ENCODE data around the gene TOMM5. TPM values are rescaled to one million over a fixed set of nuclear protein-coding genes. Genes with fewer than 3 reads are reported as not detected.

The TOMM5 gene
- total and polyA plus RNA-seq, 5 donors from 2014 or later = 31.9 to 198 (median 163) TPM

DNA sequence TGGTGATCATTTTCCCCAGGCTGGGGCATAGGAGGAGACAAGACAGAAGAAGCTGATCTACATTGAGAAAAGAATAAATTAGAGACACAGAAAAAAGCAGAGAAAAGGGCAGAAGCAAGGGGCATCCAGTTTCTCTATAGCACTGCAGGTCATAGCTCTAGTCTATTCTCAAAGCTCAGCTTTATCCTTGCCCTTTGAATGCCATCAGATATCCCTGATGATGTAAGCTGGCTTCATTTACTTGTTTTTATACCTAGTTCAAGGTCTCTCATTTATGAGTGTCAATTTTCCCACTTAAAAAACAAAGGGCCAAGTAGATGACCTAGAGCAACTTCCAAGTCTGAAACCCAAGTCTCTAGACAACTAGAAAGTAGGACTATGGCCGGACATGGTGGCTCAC is 48.9 kb downstream of the TOMM5 start:
- Mint-ChIP-seq H3K27ac (no peak overlapping the region), H3K4me3 (no peak overlapping the region), H3K36me3 (peaks cover 7% of the 10 kb centered on the region), H3K4me1 (peaks cover 0 to 2% (median 0%) of the 10 kb centered on the region in 4 donors), H3K27me3 (peaks cover 14% of the 10 kb centered on the region), H3K9me3 (no peaks in the 10 kb centered on the region)
- no peaks in the 10 kb centered on the region for H3K36me3 ChIP-seq (ENCODE audit: control insufficient read depth, insufficient read depth, low read length)
- no peaks in the 10 kb centered on the region for H3K27me3 ChIP-seq (ENCODE audit: control insufficient read depth, insufficient read depth, low read length)
- H3K4me3 ChIP-seq (ENCODE audit: low read depth, low read length) = no peak overlapping the region
- no peak overlapping the region for H3K27ac ChIP-seq (ENCODE audit: insufficient read depth, low read length, poor library complexity, severe bottlenecking)
- ATAC-seq (ENCODE audit: low read depth in 2 of 2) (no peak), DNase-seq (no peak)
- H3K4me1 ChIP-seq (ENCODE audit: control insufficient read depth, insufficient read depth, low read length, poor library complexity, severe bottlenecking) = no peaks in the 10 kb centered on the region
- H3K9me3 ChIP-seq (ENCODE audit: control insufficient read depth in 2 of 2, low read length in 2 of 2) = no peaks in the 10 kb centered on the region

DNA sequence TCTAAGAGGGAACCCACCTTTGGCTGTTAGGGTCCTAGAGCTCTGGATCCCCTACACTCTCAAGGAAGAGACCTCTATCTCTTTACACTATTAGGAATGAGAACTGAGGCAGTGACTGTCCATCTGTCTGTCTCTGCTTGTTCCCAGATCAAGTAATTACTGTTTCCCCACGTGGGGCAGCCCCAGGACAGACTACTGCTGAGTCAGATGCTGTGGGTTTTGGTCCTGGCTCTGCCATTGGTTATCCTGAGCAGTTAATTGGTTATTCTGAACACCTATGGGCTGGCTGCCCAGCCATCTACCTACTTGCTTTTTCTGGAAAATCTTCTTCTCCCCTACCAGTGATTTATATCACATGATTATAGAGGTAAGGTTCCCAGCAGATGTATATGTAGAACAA is 49.5 kb downstream of the TOMM5 start:
- H3K27ac ChIP-seq (ENCODE audit: insufficient read depth, low read length, poor library complexity, severe bottlenecking) = no peak overlapping the region
- no peaks in the 10 kb centered on the region for H3K9me3 ChIP-seq (ENCODE audit: control insufficient read depth in 2 of 2, low read length in 2 of 2)
- no peak overlapping the region for H3K4me3 ChIP-seq (ENCODE audit: low read depth, low read length)
- H3K4me1 Mint-ChIP-seq = no peaks in the 10 kb centered on the region
- H3K27me3 ChIP-seq (ENCODE audit: control insufficient read depth, insufficient read depth, low read length) = no peaks in the 10 kb centered on the region
- no peak overlapping the region for H3K4me3 Mint-ChIP-seq
- DNase-seq = no peak
- ATAC-seq (ENCODE audit: low read depth in 2 of 2) = no peak
- H3K36me3 ChIP-seq (ENCODE audit: control insufficient read depth, insufficient read depth, low read length) = no peaks in the 10 kb centered on the region
- H3K4me1 ChIP-seq (ENCODE audit: control insufficient read depth, insufficient read depth, low read length, poor library complexity, severe bottlenecking) = no peaks in the 10 kb centered on the region
- H3K27me3 Mint-ChIP-seq = peaks cover 11% of the 10 kb centered on the region
- H3K9me3 Mint-ChIP-seq = no peaks in the 10 kb centered on the region
- H3K36me3 Mint-ChIP-seq = peaks cover 7% of the 10 kb centered on the region
- no peak overlapping the region for H3K27ac Mint-ChIP-seq

DNA sequence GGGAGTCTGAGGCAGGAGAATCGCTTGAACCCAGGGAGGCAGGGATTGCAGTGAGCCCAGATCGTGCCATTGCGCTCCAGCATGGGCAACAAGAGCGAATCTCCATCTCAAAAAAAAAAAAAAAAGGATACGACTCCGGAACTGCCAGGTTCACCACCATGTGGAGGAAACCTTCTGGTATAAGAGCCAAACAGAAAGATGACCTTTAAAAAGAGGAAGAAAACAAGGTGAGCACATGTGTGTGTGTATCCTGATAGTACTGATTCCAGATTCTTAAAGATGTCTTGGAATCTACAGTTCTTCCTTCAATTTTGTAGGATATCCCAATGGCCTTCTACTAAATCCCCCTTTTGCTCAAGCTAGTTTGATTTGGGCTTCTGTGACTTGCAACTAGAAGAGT is 49.9 kb downstream of the TOMM5 start:
- no peaks in the 10 kb centered on the region for H3K27me3 ChIP-seq (ENCODE audit: control insufficient read depth, insufficient read depth, low read length)
- H3K4me3 Mint-ChIP-seq = no peak overlapping the region
- H3K27ac Mint-ChIP-seq = no peak overlapping the region
- no peak overlapping the region for H3K27ac ChIP-seq (ENCODE audit: insufficient read depth, low read length, poor library complexity, severe bottlenecking)
- H3K36me3 Mint-ChIP-seq = peaks cover 7% of the 10 kb centered on the region
- no peaks in the 10 kb centered on the region for H3K36me3 ChIP-seq (ENCODE audit: control insufficient read depth, insufficient read depth, low read length)
- ATAC-seq (ENCODE audit: low read depth in 2 of 2) = no peak
- H3K27me3 Mint-ChIP-seq = peaks cover 8% of the 10 kb centered on the region
- H3K4me1 ChIP-seq (ENCODE audit: control insufficient read depth, insufficient read depth, low read length, poor library complexity, severe bottlenecking) = no peaks in the 10 kb centered on the region
- no peaks in the 10 kb centered on the region for H3K9me3 Mint-ChIP-seq
- no peak for DNase-seq
- H3K9me3 ChIP-seq (ENCODE audit: control insufficient read depth in 2 of 2, low read length in 2 of 2) = no peaks in the 10 kb centered on the region
- H3K4me1 Mint-ChIP-seq = no peaks in the 10 kb centered on the region
- H3K4me3 ChIP-seq (ENCODE audit: low read depth, low read length) = no peak overlapping the region

DNA sequence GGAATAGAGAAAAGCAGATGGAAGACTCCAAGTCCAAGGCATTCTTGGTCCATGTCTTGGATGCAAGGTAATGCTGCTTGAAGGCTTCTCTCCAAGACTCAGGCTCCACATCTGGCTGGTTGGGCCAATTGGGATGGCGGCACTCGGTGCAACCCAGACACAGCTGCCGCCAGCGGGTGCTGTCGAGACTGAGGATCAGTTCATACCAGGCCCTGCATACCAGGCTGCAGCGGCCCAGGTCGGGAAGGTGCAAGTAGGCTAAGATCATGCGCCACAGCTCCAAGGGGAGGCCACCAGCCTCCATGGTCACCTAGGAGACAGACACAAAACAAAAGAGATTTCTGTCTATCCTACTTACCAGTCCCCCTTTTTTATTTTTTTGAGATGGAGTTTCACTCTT is 50.9 kb downstream of the TOMM5 start:
- peaks cover 9% of the 10 kb centered on the region for H3K36me3 Mint-ChIP-seq
- Histone ChIP-seq H3K36me3 (ENCODE audit: control insufficient read depth, insufficient read depth, low read length) (no peaks in the 10 kb centered on the region), H3K27ac (ENCODE audit: insufficient read depth, low read length, poor library complexity, severe bottlenecking) (no peak overlapping the region), H3K4me1 (ENCODE audit: control insufficient read depth, insufficient read depth, low read length, poor library complexity, severe bottlenecking) (no peaks in the 10 kb centered on the region), H3K27me3 (ENCODE audit: control insufficient read depth, insufficient read depth, low read length) (no peaks in the 10 kb centered on the region), H3K9me3 (ENCODE audit: control insufficient read depth in 2 of 2, low read length in 2 of 2) (no peaks in the 10 kb centered on the region), H3K4me3 (ENCODE audit: low read depth, low read length) (no peak overlapping the region)
- H3K9me3 Mint-ChIP-seq = no peaks in the 10 kb centered on the region
- ATAC-seq (ENCODE audit: low read depth in 2 of 2) (no peak), DNase-seq (no peak)
- H3K27me3 Mint-ChIP-seq = peaks cover 4% of the 10 kb centered on the region
- no peaks in the 10 kb centered on the region for H3K4me1 Mint-ChIP-seq
- no peak overlapping the region for H3K27ac Mint-ChIP-seq
- H3K4me3 Mint-ChIP-seq = no peak overlapping the region

DNA sequence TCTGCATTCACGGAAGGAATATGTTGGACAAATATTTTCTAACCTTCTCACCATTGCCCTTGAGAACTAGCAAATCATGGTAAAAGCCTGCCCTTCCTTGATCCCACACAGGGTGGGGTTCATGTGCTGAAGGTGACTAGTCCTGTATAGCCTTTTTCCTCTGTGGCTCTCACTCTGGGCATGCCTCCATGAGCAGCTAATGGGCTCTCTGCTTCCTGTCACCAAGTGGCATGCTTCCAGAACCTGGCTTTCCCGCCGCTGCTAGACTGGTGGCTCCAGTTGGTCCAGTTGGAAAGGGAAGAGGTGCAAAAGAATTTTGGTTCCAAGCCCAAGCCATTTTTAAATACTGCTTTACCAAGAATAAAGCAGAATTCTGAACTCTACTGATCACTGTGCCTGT is 51.8 kb downstream of the TOMM5 start:
- H3K4me3 Mint-ChIP-seq = no peak overlapping the region
- DNase-seq (no peak), ATAC-seq (ENCODE audit: low read depth in 2 of 2) (no peak)
- no peaks in the 10 kb centered on the region for H3K9me3 ChIP-seq (ENCODE audit: control insufficient read depth in 2 of 2, low read length in 2 of 2)
- H3K27me3 ChIP-seq (ENCODE audit: control insufficient read depth, insufficient read depth, low read length) = no peaks in the 10 kb centered on the region
- no peaks in the 10 kb centered on the region for H3K4me1 Mint-ChIP-seq
- no peak overlapping the region for H3K27ac Mint-ChIP-seq
- no peak overlapping the region for H3K4me3 ChIP-seq (ENCODE audit: low read depth, low read length)
- no peak overlapping the region for H3K27ac ChIP-seq (ENCODE audit: insufficient read depth, low read length, poor library complexity, severe bottlenecking)
- H3K36me3 Mint-ChIP-seq = peaks cover 13% of the 10 kb centered on the region
- no peaks in the 10 kb centered on the region for H3K9me3 Mint-ChIP-seq
- H3K27me3 Mint-ChIP-seq = no peaks in the 10 kb centered on the region
- no peaks in the 10 kb centered on the region for H3K36me3 ChIP-seq (ENCODE audit: control insufficient read depth, insufficient read depth, low read length)
- no peaks in the 10 kb centered on the region for H3K4me1 ChIP-seq (ENCODE audit: control insufficient read depth, insufficient read depth, low read length, poor library complexity, severe bottlenecking)

DNA sequence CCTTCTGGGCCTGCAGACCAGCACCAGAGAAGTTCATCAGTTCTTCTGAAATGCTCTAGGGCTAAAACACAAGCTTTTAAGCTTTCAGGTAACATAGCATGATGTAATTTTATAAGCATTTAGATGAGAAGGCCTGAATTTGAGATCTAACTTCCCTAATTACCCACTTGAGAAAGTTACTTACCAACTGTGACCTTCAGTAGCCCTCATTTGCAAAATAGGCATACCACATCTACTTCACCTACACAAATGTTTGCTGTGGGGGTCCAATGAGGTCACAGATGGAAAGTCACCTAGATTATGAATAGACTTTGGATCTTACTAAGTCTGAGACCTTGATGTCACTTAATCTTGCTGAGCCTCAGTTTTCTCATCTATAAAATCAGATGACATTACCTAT is 52.8 kb downstream of the TOMM5 start:
- no peaks in the 10 kb centered on the region for H3K27me3 ChIP-seq (ENCODE audit: control insufficient read depth, insufficient read depth, low read length)
- H3K4me1 ChIP-seq (ENCODE audit: control insufficient read depth, insufficient read depth, low read length, poor library complexity, severe bottlenecking) = no peaks in the 10 kb centered on the region
- H3K36me3 ChIP-seq (ENCODE audit: control insufficient read depth, insufficient read depth, low read length) = no peaks in the 10 kb centered on the region
- ATAC-seq (ENCODE audit: low read depth in 2 of 2) (no peak), DNase-seq (no peak)
- no peak overlapping the region for H3K27ac ChIP-seq (ENCODE audit: insufficient read depth, low read length, poor library complexity, severe bottlenecking)
- no peaks in the 10 kb centered on the region for H3K27me3 Mint-ChIP-seq
- no peak overlapping the region for H3K4me3 ChIP-seq (ENCODE audit: low read depth, low read length)
- H3K27ac Mint-ChIP-seq = peak overlapping the region in 1 of 3 donors; percentile 27
- H3K36me3 Mint-ChIP-seq = peaks cover 13% of the 10 kb centered on the region
- no peak overlapping the region for H3K4me3 Mint-ChIP-seq
- no peaks in the 10 kb centered on the region for H3K9me3 ChIP-seq (ENCODE audit: control insufficient read depth in 2 of 2, low read length in 2 of 2)
- H3K9me3 Mint-ChIP-seq = no peaks in the 10 kb centered on the region
- H3K4me1 Mint-ChIP-seq = no peaks in the 10 kb centered on the region

Other genes with a start within 250 kb of the TOMM5 start
- 36.6 TPM for gene GRHPR, start 169.9 kb downstream of the TOMM5 start, total RNA-seq
- 10 to 100 TPM; 47.2 to 73.9 (median 70.6) TPM for gene GRHPR, start 169.9 kb downstream of the TOMM5 start, polyA plus RNA-seq
- gene ZBTB5, start 127.1 kb downstream of the TOMM5 start, total RNA-seq = 13.5 TPM
- 1 to 10 TPM in 2 of 4 donors, under 1 TPM in 2; 0.22 to 1.6 (median 1.2) TPM for gene ZBTB5, start 127.1 kb downstream of the TOMM5 start, polyA plus RNA-seq
- gene POLR1E, start 106.6 kb downstream of the TOMM5 start, total RNA-seq = 26.9 TPM
- gene POLR1E, start 106.6 kb downstream of the TOMM5 start, polyA plus RNA-seq = 10 to 100 TPM; 11.2 to 18.3 (median 13.2) TPM
- gene FBXO10, start 16.2 kb downstream of the TOMM5 start, total RNA-seq = 2.4 TPM
- gene FBXO10, start 16.2 kb downstream of the TOMM5 start, polyA plus RNA-seq = 1 to 10 TPM in 1 of 4 donors, under 1 TPM in 3; 0.40 to 1.0 (median 0.68) TPM
- not detected for gene FRMPD1, start 58.4 kb upstream of the TOMM5 start, total RNA-seq
- gene FRMPD1, start 58.4 kb upstream of the TOMM5 start, polyA plus RNA-seq = not detected
- gene TRMT10B, start 161.2 kb upstream of the TOMM5 start, total RNA-seq = 12.5 TPM
- 10 to 100 TPM; 10.7 to 16.2 (median 12.5) TPM for gene TRMT10B, start 161.2 kb upstream of the TOMM5 start, polyA plus RNA-seq
- 38.2 TPM for gene EXOSC3, start 192.5 kb upstream of the TOMM5 start, total RNA-seq
- 10 to 100 TPM; 28.0 to 38.5 (median 35.8) TPM for gene EXOSC3, start 192.5 kb upstream of the TOMM5 start, polyA plus RNA-seq
- gene DCAF10, start 208.2 kb upstream of the TOMM5 start, total RNA-seq = 10.7 TPM
- gene DCAF10, start 208.2 kb upstream of the TOMM5 start, polyA plus RNA-seq = 10 to 100 TPM; 22.6 to 30.5 (median 26.7) TPM

All from CD4-positive, CD25-positive, alpha-beta regulatory T cell (primary cell).